GM23338 (cell line): Measurements from ENCODE around the gene TBC1D14. TPM values are rescaled to one million over a fixed set of nuclear protein-coding genes. Genes with fewer than 3 reads are reported as not detected.

Experiments used
- ATAC-seq: fragments of 200-7000 bp; cut with Tn5 transposase; 3 replicates; pipeline ENCODE4 v1.9.1; 2020
- DNase-seq: peaks from one replicate; pipeline ENCODE4 v3.0.0-alpha.2; 2015; ENCODE audit warnings: low spot score
- H2AFZ ChIP-seq: fragments of 200-600 bp; sonication (generic); 2 replicates; pipeline ENCODE4 v1.8.0; 2016; ENCODE audit warnings: antibody characterized with exemption, mild to moderate bottlenecking, moderate library complexity
- H3F3A ChIP-seq: fragments of 200-600 bp; sonication (generic); replicated peaks from 2 replicates; pipeline ENCODE4 v1.8.0; 2017; ENCODE audit warnings: antibody characterized with exemption, mixed run types, low read depth
- H3K27ac ChIP-seq: fragments of 200-600 bp; sonication (generic); 2 replicates; pipeline ENCODE4 v1.6.1; 2016; ENCODE audit warnings: low read depth
- H3K27me3 ChIP-seq: fragments of 200-600 bp; sonication (generic); 2 replicates; pipeline ENCODE4 v1.8.0; 2016; ENCODE audit warnings: mild to moderate bottlenecking, mixed run types, moderate library complexity; ENCODE audit not compliant: insufficient read depth
- H3K36me3 ChIP-seq: fragments of 200-600 bp; sonication (generic); 2 replicates; pipeline ENCODE4 v1.8.0; 2016; ENCODE audit warnings: mild to moderate bottlenecking; ENCODE audit not compliant: insufficient read depth
- H3K4me1 ChIP-seq: fragments of 200-600 bp; sonication (generic); 2 replicates; pipeline ENCODE4 v1.8.0; 2016; ENCODE audit warnings: mild to moderate bottlenecking, moderate library complexity; ENCODE audit not compliant: insufficient read depth
- H3K4me2 ChIP-seq: fragments of 200-600 bp; sonication (generic); 2 replicates; pipeline ENCODE4 v1.7.1; 2017; ENCODE audit warnings: mixed run types
- H3K4me3 ChIP-seq: fragments of 200-600 bp; sonication (generic); 2 replicates; pipeline ENCODE4 v1.6.1; 2016; ENCODE audit warnings: mixed run types
- H3K79me2 ChIP-seq: fragments of 200-600 bp; sonication (generic); replicated peaks from 2 replicates; pipeline ENCODE4 v1.8.0; 2017; ENCODE audit warnings: mild to moderate bottlenecking; ENCODE audit not compliant: insufficient read depth
- H3K9me2 ChIP-seq: fragments of 200-600 bp; sonication (generic); 2 replicates; pipeline ENCODE4 v1.8.0; 2017; ENCODE audit not compliant: insufficient read depth
- H4K20me1 ChIP-seq: fragments of 200-600 bp; sonication (generic); replicated peaks from 2 replicates; pipeline ENCODE4 v1.8.0; 2017; ENCODE audit warnings: mild to moderate bottlenecking; ENCODE audit not compliant: insufficient read depth
- H3K27ac Mint-ChIP-seq: 2 replicates; pipeline ENCODE4 v1.8.0; 2020; ENCODE audit warnings: inconsistent platforms, mild to moderate bottlenecking, moderate library complexity, mixed read lengths
- H3K27me3 Mint-ChIP-seq: 3 replicates; pipeline ENCODE4 v1.8.0; 2022; ENCODE audit warnings: low read depth, mild to moderate bottlenecking, moderate library complexity, mixed read lengths, inconsistent platforms; ENCODE audit not compliant: insufficient read depth, poor library complexity
- H3K36me3 Mint-ChIP-seq: 3 replicates; pipeline ENCODE4 v1.8.0; 2021; ENCODE audit warnings: low read depth, mild to moderate bottlenecking, inconsistent platforms, moderate library complexity, mixed read lengths
- H3K4me1 Mint-ChIP-seq: 3 replicates; pipeline ENCODE4 v1.8.0; 2020; ENCODE audit warnings: mild to moderate bottlenecking, inconsistent platforms, mixed read lengths
- H3K4me3 Mint-ChIP-seq: 3 replicates; pipeline ENCODE4 v1.8.0; 2021; ENCODE audit warnings: moderate library complexity, mild to moderate bottlenecking, inconsistent platforms, mixed read lengths
- H3K9me3 Mint-ChIP-seq: 3 replicates; pipeline ENCODE4 v1.8.0; 2020; ENCODE audit warnings: moderate library complexity, mild to moderate bottlenecking, inconsistent platforms, mixed read lengths
- EZH2phosphoT487 ChIP-seq: fragments of 200-600 bp; sonication (generic); IDR thresholded peaks from one replicate; pipeline ENCODE4 v1.8.1; 2018; ENCODE audit warnings: antibody characterized with exemption; ENCODE audit not compliant: unreplicated experiment
- JUNB ChIP-seq: IDR thresholded peaks from one replicate; pipeline ENCODE4 v1.6.1; 2016; ENCODE audit warnings: antibody characterized with exemption; ENCODE audit not compliant: unreplicated experiment
- STAT1 ChIP-seq: IDR thresholded peaks from one replicate; pipeline ENCODE4 v1.6.1; 2016; ENCODE audit warnings: antibody characterized with exemption; ENCODE audit not compliant: unreplicated experiment
- ZNF114 ChIP-seq: fragments of 250-450 bp; sonication (Bioruptor Pico); IDR thresholded peaks from 2 replicates; pipeline ENCODE4 v1.5.0; 2020; ENCODE audit warnings: mild to moderate bottlenecking, moderate library complexity
- polyA plus RNA-seq: library from polyadenylated mRNA; unstranded; fragments of >200 nt; fragmentation: Nextera tagmentation; extraction: Ambion mirVana; gene quantifications from 2 replicates; pipeline ENCODE4 v1.2.1, GENCODE V29; 2016
- total RNA-seq: library from RNA; depleted of rRNA; stranded (reverse); fragments of >200 nt; shearing (Covaris generic); gene quantifications from 2 replicates; pipeline ENCODE4 v1.2.3, GENCODE V29; 2014
- TF ChIP-seq, protein P1 (sequence below): IDR thresholded peaks from one replicate; pipeline ENCODE4 v1.6.1; 2018; ENCODE audit warnings: antibody characterized with exemption; ENCODE audit not compliant: unreplicated experiment
- TF ChIP-seq, protein P2 (sequence below): IDR thresholded peaks from 2 replicates; pipeline ENCODE4 v1.6.1; 2016; ENCODE audit warnings: antibody characterized with exemption
- TF ChIP-seq, protein P3 (sequence below): fragments of 250-450 bp; sonication (Bioruptor Pico); IDR thresholded peaks from 2 replicates; pipeline ENCODE4 v1.5.0; 2020; ENCODE audit warnings: mild to moderate bottlenecking, moderate library complexity

Gene TBC1D14
- total and polyA plus RNA-seq, 2 experiments from 2014 or later = 18.2 to 59.7 TPM

- TF ChIP-seq ZNF114 (CRISPR knock-in tag) (no peak), STAT1 (no peak), EZH2phosphoT487 (no peak)
- TF ChIP-seq, protein P1, sequence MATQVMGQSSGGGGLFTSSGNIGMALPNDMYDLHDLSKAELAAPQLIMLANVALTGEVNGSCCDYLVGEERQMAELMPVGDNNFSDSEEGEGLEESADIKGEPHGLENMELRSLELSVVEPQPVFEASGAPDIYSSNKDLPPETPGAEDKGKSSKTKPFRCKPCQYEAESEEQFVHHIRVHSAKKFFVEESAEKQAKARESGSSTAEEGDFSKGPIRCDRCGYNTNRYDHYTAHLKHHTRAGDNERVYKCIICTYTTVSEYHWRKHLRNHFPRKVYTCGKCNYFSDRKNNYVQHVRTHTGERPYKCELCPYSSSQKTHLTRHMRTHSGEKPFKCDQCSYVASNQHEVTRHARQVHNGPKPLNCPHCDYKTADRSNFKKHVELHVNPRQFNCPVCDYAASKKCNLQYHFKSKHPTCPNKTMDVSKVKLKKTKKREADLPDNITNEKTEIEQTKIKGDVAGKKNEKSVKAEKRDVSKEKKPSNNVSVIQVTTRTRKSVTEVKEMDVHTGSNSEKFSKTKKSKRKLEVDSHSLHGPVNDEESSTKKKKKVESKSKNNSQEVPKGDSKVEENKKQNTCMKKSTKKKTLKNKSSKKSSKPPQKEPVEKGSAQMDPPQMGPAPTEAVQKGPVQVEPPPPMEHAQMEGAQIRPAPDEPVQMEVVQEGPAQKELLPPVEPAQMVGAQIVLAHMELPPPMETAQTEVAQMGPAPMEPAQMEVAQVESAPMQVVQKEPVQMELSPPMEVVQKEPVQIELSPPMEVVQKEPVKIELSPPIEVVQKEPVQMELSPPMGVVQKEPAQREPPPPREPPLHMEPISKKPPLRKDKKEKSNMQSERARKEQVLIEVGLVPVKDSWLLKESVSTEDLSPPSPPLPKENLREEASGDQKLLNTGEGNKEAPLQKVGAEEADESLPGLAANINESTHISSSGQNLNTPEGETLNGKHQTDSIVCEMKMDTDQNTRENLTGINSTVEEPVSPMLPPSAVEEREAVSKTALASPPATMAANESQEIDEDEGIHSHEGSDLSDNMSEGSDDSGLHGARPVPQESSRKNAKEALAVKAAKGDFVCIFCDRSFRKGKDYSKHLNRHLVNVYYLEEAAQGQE = no peak
Measured at GRCh38 chr4:7073059-7073458, 163.4 kb downstream of the TBC1D14 start (continued).

DNA sequence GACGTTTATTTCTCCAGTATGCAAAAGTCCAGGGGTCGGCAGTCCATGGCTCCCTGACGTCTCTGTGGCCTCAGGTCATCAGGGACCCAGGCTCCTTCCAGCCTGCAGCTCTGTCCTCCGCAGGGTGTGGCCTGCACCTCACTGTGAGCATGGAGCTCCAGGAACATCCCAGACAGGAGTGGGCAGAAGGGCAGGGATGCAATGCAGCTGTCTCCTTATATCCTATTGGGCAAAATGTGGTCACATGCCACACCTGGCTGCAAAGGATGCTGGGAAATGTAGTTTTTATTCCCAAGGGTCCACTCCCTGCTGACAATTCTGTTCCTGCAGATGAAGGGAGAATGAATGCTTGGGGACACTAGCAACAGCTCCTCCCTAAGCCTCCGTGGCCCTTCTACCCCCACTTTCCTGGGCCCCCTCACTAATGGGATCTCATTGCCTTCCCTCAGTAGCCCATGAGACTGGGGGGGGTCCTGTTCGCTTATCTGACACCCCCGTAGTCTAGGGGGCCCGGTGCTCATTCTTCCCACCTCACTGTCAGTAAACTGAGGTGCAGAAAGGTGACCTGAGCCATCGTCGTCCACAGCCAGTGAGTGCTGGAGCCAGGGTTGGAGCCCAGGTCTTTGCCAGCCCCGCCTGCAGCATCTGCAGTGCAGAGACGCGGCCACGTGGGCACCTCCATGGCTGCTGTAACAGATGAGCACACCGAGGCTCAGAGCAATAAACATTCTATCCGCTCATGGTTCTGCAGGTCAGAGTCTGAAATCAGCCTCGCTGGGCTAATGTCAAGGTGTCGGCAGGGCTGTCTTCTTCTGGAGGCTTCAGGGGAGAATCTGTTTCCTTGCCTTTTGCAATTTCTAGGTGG, 164.1 kb downstream of the TBC1D14 start:
- Mint-ChIP-seq H3K4me1 (peaks cover 5% of the 10 kb centered on the region), H3K9me3 (no peaks in the 10 kb centered on the region; the same call in 2 of the 3 replicates), H3K4me3 (no peak overlapping the region), H3K27me3 (peaks cover 13% of the 10 kb centered on the region), H3K36me3 (no peaks in the 10 kb centered on the region), H3K27ac (no peak overlapping the region; the same call in 1 of the 2 replicates)
- H4K20me1 ChIP-seq = no peaks in the 10 kb centered on the region
- DNase-seq = peak; percentile 89
- no peak overlapping the region for H2AFZ ChIP-seq
- H3K27ac ChIP-seq = no peak overlapping the region
- H3K36me3 ChIP-seq = no peaks in the 10 kb centered on the region
- H3K79me2 ChIP-seq = no peaks in the 10 kb centered on the region
- peaks cover 9% of the 10 kb centered on the region; the same call in 1 of the 2 replicates for H3K4me1 ChIP-seq
- peak; percentile 44 for ATAC-seq
- TF ChIP-seq STAT1 (no peak), JUNB (no peak)
- TF ChIP-seq, protein P2, sequence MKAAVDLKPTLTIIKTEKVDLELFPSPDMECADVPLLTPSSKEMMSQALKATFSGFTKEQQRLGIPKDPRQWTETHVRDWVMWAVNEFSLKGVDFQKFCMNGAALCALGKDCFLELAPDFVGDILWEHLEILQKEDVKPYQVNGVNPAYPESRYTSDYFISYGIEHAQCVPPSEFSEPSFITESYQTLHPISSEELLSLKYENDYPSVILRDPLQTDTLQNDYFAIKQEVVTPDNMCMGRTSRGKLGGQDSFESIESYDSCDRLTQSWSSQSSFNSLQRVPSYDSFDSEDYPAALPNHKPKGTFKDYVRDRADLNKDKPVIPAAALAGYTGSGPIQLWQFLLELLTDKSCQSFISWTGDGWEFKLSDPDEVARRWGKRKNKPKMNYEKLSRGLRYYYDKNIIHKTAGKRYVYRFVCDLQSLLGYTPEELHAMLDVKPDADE = peak; percentile 84
- no peak overlapping the region for H3K4me2 ChIP-seq
- peaks cover 18% of the 10 kb centered on the region for H3K27me3 ChIP-seq
- no peak overlapping the region for H3K4me3 ChIP-seq
- H3K9me2 ChIP-seq = no peaks in the 10 kb centered on the region
- H3F3A ChIP-seq = no peaks in the 10 kb centered on the region

DNA sequence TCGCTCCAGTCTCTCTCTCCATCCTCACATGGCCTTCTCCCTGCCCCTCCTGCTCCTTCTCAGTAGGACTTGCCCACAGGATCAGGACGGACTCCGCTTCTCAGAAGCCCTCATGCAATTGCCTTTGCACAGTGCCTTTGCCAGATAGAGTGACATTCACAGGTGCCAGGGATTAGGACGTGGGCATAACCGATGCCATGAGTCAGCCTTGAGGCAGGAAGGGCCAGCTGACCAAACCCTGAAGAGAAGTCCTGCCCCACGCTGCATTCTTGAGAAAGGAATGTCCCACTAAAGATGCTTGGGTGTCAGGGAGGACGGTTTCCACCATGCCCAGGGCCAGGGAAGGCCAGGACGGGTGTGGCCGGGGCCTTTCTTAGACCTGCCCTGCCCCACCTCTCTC, 164.8 kb downstream of the TBC1D14 start:
- peaks cover 12% of the 10 kb centered on the region for H3K27me3 Mint-ChIP-seq
- H3K36me3 Mint-ChIP-seq = no peaks in the 10 kb centered on the region
- peaks cover 2% of the 10 kb centered on the region for H3K4me1 Mint-ChIP-seq
- TF ChIP-seq ZNF114 (CRISPR knock-in tag) = no peak
- TF ChIP-seq, protein P3, sequence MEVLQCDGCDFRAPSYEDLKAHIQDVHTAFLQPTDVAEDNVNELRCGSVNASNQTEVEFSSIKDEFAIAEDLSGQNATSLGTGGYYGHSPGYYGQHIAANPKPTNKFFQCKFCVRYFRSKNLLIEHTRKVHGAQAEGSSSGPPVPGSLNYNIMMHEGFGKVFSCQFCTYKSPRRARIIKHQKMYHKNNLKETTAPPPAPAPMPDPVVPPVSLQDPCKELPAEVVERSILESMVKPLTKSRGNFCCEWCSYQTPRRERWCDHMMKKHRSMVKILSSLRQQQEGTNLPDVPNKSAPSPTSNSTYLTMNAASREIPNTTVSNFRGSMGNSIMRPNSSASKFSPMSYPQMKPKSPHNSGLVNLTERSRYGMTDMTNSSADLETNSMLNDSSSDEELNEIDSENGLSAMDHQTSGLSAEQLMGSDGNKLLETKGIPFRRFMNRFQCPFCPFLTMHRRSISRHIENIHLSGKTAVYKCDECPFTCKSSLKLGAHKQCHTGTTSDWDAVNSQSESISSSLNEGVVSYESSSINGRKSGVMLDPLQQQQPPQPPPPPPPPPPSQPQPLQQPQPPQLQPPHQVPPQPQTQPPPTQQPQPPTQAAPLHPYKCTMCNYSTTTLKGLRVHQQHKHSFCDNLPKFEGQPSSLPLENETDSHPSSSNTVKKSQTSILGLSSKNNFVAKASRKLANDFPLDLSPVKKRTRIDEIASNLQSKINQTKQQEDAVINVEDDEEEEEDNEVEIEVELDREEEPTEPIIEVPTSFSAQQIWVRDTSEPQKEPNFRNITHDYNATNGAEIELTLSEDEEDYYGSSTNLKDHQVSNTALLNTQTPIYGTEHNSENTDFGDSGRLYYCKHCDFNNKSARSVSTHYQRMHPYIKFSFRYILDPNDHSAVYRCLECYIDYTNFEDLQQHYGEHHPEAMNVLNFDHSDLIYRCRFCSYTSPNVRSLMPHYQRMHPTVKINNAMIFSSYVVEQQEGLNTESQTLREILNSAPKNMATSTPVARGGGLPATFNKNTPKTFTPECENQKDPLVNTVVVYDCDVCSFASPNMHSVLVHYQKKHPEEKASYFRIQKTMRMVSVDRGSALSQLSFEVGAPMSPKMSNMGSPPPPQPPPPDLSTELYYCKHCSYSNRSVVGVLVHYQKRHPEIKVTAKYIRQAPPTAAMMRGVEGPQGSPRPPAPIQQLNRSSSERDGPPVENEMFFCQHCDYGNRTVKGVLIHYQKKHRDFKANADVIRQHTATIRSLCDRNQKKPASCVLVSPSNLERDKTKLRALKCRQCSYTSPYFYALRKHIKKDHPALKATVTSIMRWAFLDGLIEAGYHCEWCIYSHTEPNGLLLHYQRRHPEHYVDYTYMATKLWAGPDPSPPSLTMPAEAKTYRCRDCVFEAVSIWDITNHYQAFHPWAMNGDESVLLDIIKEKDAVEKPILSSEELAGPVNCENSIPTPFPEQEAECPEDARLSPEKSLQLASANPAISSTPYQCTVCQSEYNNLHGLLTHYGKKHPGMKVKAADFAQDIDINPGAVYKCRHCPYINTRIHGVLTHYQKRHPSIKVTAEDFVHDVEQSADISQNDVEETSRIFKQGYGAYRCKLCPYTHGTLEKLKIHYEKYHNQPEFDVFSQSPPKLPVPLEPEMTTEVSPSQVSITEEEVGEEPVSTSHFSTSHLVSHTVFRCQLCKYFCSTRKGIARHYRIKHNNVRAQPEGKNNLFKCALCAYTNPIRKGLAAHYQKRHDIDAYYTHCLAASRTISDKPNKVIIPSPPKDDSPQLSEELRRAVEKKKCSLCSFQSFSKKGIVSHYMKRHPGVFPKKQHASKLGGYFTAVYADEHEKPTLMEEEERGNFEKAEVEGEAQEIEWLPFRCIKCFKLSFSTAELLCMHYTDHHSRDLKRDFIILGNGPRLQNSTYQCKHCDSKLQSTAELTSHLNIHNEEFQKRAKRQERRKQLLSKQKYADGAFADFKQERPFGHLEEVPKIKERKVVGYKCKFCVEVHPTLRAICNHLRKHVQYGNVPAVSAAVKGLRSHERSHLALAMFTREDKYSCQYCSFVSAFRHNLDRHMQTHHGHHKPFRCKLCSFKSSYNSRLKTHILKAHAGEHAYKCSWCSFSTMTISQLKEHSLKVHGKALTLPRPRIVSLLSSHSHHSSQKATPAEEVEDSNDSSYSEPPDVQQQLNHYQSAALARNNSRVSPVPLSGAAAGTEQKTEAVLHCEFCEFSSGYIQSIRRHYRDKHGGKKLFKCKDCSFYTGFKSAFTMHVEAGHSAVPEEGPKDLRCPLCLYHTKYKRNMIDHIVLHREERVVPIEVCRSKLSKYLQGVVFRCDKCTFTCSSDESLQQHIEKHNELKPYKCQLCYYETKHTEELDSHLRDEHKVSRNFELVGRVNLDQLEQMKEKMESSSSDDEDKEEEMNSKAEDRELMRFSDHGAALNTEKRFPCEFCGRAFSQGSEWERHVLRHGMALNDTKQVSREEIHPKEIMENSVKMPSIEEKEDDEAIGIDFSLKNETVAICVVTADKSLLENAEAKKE (CRISPR knock-in tag) = no peak
- no peak for TF ChIP-seq JUNB

More for the DNA sequence above, 164.8 kb downstream of the TBC1D14 start:
- no peak overlapping the region for H3K27ac ChIP-seq
- H3K9me2 ChIP-seq = no peaks in the 10 kb centered on the region
- no peak overlapping the region for H2AFZ ChIP-seq
- H3K9me3 Mint-ChIP-seq = no peaks in the 10 kb centered on the region; the same call in 2 of the 3 replicates
- H3K79me2 ChIP-seq = no peaks in the 10 kb centered on the region
- no peak overlapping the region for H3K4me3 ChIP-seq
- DNase-seq (no peak), ATAC-seq (no peak)
- H3K36me3 ChIP-seq = no peaks in the 10 kb centered on the region
- H3F3A ChIP-seq = no peaks in the 10 kb centered on the region
- no peak overlapping the region; the same call in 1 of the 2 replicates for H3K27ac Mint-ChIP-seq
- no peak overlapping the region for H3K4me3 Mint-ChIP-seq
- no peaks in the 10 kb centered on the region for H4K20me1 ChIP-seq
- no peak overlapping the region for H3K4me2 ChIP-seq
- peaks cover 3% of the 10 kb centered on the region; the same call in 1 of the 2 replicates for H3K4me1 ChIP-seq
- peaks cover 11% of the 10 kb centered on the region for H3K27me3 ChIP-seq
